Natural killer cell (primary cell): ENCODE results near the gene MOBP. TPM values are rescaled to one million over a fixed set of nuclear protein-coding genes. Genes with fewer than 3 reads are reported as not detected.

Experiments used
- ATAC-seq, 3 donors: fragments of 150-1000 bp in 2 of 3; fragments of 200-7000 bp in 1 of 3; cut with Tn5 transposase; 1 replicate in 1 of 3; 2 replicates in 2 of 3; pipeline ENCODE4 v1.10.0; 2021; ENCODE audit warnings: mild to moderate bottlenecking in 2 of 3, moderate library complexity in 2 of 3
- DNase-seq, 2 donors: peaks; one replicate each; pipeline versions ENCODE4 v3.0.0 to v3.0.0-alpha.2; 2013 to 2021; ENCODE audit warnings: mixed read lengths in 1 of 2
- H3K27ac ChIP-seq: one replicate; pipeline ENCODE4 v1.5.1; 2013; ENCODE audit warnings: mild to moderate bottlenecking, low read length
- H3K27me3 ChIP-seq: one replicate; pipeline ENCODE4 v1.6.1; 2013; ENCODE audit warnings: low read length; ENCODE audit not compliant: control insufficient read depth, insufficient read depth
- H3K36me3 ChIP-seq: one replicate; pipeline ENCODE4 v1.6.1; 2013; ENCODE audit warnings: low read length; ENCODE audit not compliant: control insufficient read depth, insufficient read depth
- H3K4me1 ChIP-seq: one replicate; pipeline ENCODE4 v1.6.1; 2013; ENCODE audit warnings: low read length; ENCODE audit not compliant: control insufficient read depth, insufficient read depth
- H3K4me3 ChIP-seq: one replicate; pipeline ENCODE4 v1.5.1; 2013; ENCODE audit warnings: low read length
- H3K9me3 ChIP-seq: one replicate; pipeline ENCODE4 v1.6.1; 2013; ENCODE audit warnings: low read length; ENCODE audit not compliant: control insufficient read depth, insufficient read depth
- H3K27ac Mint-ChIP-seq, 2 donors: one replicate each; pipeline ENCODE4 v1.8.0; 2022; ENCODE audit warnings: mild to moderate bottlenecking in 2 of 2, mixed read lengths in 2 of 2, moderate library complexity in 1 of 2
- H3K27me3 Mint-ChIP-seq, 2 donors: one replicate each; pipeline ENCODE4 v1.8.0; 2022; ENCODE audit warnings: low read depth in 2 of 2, mixed read lengths in 2 of 2
- H3K36me3 Mint-ChIP-seq: one replicate; pipeline ENCODE4 v1.8.0; 2022; ENCODE audit warnings: mixed read lengths
- H3K4me1 Mint-ChIP-seq, 2 donors: one replicate each; pipeline ENCODE4 v1.8.0; 2022; ENCODE audit warnings: mixed read lengths in 2 of 2
- H3K4me3 Mint-ChIP-seq: one replicate; pipeline ENCODE4 v1.8.0; 2022; ENCODE audit warnings: mild to moderate bottlenecking, moderate library complexity, mixed read lengths
- H3K9me3 Mint-ChIP-seq, 2 donors: one replicate each; pipeline ENCODE4 v1.8.0; 2022; ENCODE audit warnings: mixed read lengths in 2 of 2
- WGBS: methylation state at CpG from one replicate; pipeline ENCODE4 v1.1.7; 2013; ENCODE audit warnings: missing lambda C conversion rate; ENCODE audit not compliant: insufficient coverage; 5-methylcytosine and 5-hydroxymethylcytosine counted together
- intact Hi-C: fragments of 100-400 bp; cut with micrococcal nuclease; formaldehyde crosslinking; loops from one replicate; pipeline ENCODE4 v1.14.2; 2022
- total RNA-seq, 4 donors: library from RNA; stranded (reverse); fragments of 120-200 nt in 1 of 4; gene quantifications; one replicate each; pipeline versions ENCODE4 v1.2.3 to v1.2.4, GENCODE V29; 2013 to 2022
- TF ChIP-seq, protein P1 (sequence below): fragments of 200-600 bp; IDR thresholded peaks from one replicate; pipeline ENCODE4 v1.8.0; 2022; ENCODE audit warnings: antibody characterized with exemption

The MOBP gene
- total RNA-seq, 3 donors from 2014 or later (not counting 1 experiment from before 2014, with no cell fraction given): not detected

- Mint-ChIP-seq H3K36me3 (no peaks in the 10 kb centered on the region), H3K9me3 (no peaks in the 10 kb centered on the region), H3K4me3 (no peak overlapping the region), H3K4me1 (no peaks in the 10 kb centered on the region), H3K27ac (no peak overlapping the region), H3K27me3 (peaks cover 0 to 9% of the 10 kb centered on the region in 2 donors)
- Histone ChIP-seq H3K9me3 (no peaks in the 10 kb centered on the region), H3K27me3 (peaks cover 2% of the 10 kb centered on the region), H3K27ac (no peak overlapping the region), H3K4me3 (no peak overlapping the region), H3K36me3 (no peaks in the 10 kb centered on the region), H3K4me1 (no peaks in the 10 kb centered on the region)
- WGBS: 94% methylated on average over 11 of the region's 11 CpGs
- intact Hi-C loops: no loop called here
- ATAC-seq (no peak), DNase-seq (no peak)
- TF ChIP-seq, protein P1, sequence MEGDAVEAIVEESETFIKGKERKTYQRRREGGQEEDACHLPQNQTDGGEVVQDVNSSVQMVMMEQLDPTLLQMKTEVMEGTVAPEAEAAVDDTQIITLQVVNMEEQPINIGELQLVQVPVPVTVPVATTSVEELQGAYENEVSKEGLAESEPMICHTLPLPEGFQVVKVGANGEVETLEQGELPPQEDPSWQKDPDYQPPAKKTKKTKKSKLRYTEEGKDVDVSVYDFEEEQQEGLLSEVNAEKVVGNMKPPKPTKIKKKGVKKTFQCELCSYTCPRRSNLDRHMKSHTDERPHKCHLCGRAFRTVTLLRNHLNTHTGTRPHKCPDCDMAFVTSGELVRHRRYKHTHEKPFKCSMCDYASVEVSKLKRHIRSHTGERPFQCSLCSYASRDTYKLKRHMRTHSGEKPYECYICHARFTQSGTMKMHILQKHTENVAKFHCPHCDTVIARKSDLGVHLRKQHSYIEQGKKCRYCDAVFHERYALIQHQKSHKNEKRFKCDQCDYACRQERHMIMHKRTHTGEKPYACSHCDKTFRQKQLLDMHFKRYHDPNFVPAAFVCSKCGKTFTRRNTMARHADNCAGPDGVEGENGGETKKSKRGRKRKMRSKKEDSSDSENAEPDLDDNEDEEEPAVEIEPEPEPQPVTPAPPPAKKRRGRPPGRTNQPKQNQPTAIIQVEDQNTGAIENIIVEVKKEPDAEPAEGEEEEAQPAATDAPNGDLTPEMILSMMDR: no peak
These were observed 38.0 kb upstream of the MOBP start for GRCh38 chr3:39429466-39429865.

DNA sequence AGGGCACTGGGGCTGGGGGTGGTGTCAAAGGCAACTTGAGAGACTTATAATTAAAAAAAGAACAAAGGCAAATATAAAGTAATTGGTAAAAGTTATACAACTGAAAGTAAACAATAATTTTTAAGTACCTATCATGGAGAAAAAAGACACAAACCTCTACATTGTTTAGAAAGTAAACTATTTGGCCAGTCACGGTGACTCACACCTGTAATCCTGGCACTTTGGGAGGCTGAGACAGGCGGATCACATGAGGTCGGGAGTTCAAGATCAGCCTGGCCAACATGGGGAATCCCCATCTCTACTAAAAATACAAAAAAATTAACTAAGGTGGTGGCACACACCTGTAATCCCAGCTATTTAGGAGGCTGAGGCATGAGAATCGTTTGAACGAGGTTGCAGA lies 35.1 kb upstream of the MOBP start:
- ATAC-seq: no peak

GRCh38 chr3:39433642-39434041 lies 33.8 kb upstream of the MOBP start:
- Histone ChIP-seq H3K27me3 (no peaks in the 10 kb centered on the region), H3K36me3 (no peaks in the 10 kb centered on the region), H3K4me3 (no peak overlapping the region), H3K27ac (no peak overlapping the region), H3K9me3 (no peaks in the 10 kb centered on the region), H3K4me1 (no peaks in the 10 kb centered on the region)
- TF ChIP-seq, protein P1: no peak
- H3K4me1 Mint-ChIP-seq: no peaks in the 10 kb centered on the region
- no peaks in the 10 kb centered on the region for H3K9me3 Mint-ChIP-seq
- DNase-seq (no peak), ATAC-seq (no peak)
- no peaks in the 10 kb centered on the region for H3K36me3 Mint-ChIP-seq
- intact Hi-C loops: no loop called here
- H3K27ac Mint-ChIP-seq: no peak overlapping the region
- no peak overlapping the region for H3K4me3 Mint-ChIP-seq
- 93% methylated on average over 3 of the region's 3 CpGs for WGBS
- peaks cover 0 to 9% of the 10 kb centered on the region in 2 donors for H3K27me3 Mint-ChIP-seq

More for the DNA sequence above, 35.1 kb upstream of the MOBP start:
- intact Hi-C loops: no loop called here
- Histone ChIP-seq H3K4me1 (no peaks in the 10 kb centered on the region), H3K27ac (no peak overlapping the region), H3K36me3 (no peaks in the 10 kb centered on the region), H3K27me3 (peaks cover 2% of the 10 kb centered on the region), H3K9me3 (no peaks in the 10 kb centered on the region), H3K4me3 (no peak overlapping the region)
- Mint-ChIP-seq H3K27ac (no peak overlapping the region), H3K9me3 (no peaks in the 10 kb centered on the region), H3K27me3 (peaks cover 0 to 9% of the 10 kb centered on the region in 2 donors), H3K4me3 (no peak overlapping the region), H3K4me1 (no peaks in the 10 kb centered on the region), H3K36me3 (no peaks in the 10 kb centered on the region)
- TF ChIP-seq, protein P1: no peak
- no peak for DNase-seq
- WGBS: 92% methylated on average over 5 of the region's 5 CpGs

GRCh38 chr3:39434574-39434973 lies 32.9 kb upstream of the MOBP start:
- H3K27ac Mint-ChIP-seq: no peak overlapping the region
- intact Hi-C loops: no loop called here
- no peaks in the 10 kb centered on the region for H3K4me1 ChIP-seq
- no peak for ATAC-seq
- H3K4me1 Mint-ChIP-seq: no peaks in the 10 kb centered on the region
- peaks cover 0 to 6% of the 10 kb centered on the region in 2 donors for H3K27me3 Mint-ChIP-seq
- no peak overlapping the region for H3K4me3 ChIP-seq
- DNase-seq: no peak
- H3K4me3 Mint-ChIP-seq: no peak overlapping the region
- no peaks in the 10 kb centered on the region for H3K36me3 Mint-ChIP-seq
- H3K27ac ChIP-seq: no peak overlapping the region
- no peaks in the 10 kb centered on the region for H3K36me3 ChIP-seq
- H3K9me3 ChIP-seq: no peaks in the 10 kb centered on the region
- TF ChIP-seq, protein P1: no peak
- no peaks in the 10 kb centered on the region for H3K27me3 ChIP-seq
- H3K9me3 Mint-ChIP-seq: no peaks in the 10 kb centered on the region
- 75% methylated on average over 4 of the region's 5 CpGs for WGBS
